Panc1 (cell line): ENCODE measurements around the gene GFRA1. TPM values are rescaled to one million over a fixed set of nuclear protein-coding genes. Genes with fewer than 3 reads are reported as not detected.

Source experiments
- ATAC-seq: fragments of 200-7000 bp; cut with Tn5 transposase; 2 replicates; pipeline ENCODE4 v1.9.1; 2020; ENCODE audit warnings: mild to moderate bottlenecking, moderate library complexity
- BruUV-seq: library from RNA; stranded (reverse); fragments of 400-500 nt; replicated peaks from 2 replicates; lab custom pipeline; 2021; lab: Mats Ljungman, UMichigan
- CTCF ChIA-PET: fragments of 300-600 bp; sonication (Branson Sonifier 250); formaldehyde crosslinking; loops from one replicate; lab custom pipeline; 2022; ENCODE audit warnings: antibody characterized with exemption; lab: Charles Lee
- POLR2A ChIA-PET: fragments of 300-600 bp; sonication (Branson Sonifier 250); formaldehyde crosslinking; loops from one replicate; lab custom pipeline; 2022; ENCODE audit warnings: antibody characterized with exemption; lab: Charles Lee
- DNase-seq: peaks from one replicate; pipeline ENCODE4 v3.0.0-alpha.2; 2010; ENCODE audit warnings: low read depth, low spot score
- H3K27ac ChIP-seq: 2 replicates; pipeline ENCODE4 v1.5.1; 2011; ENCODE audit warnings: mild to moderate bottlenecking, low read length, inconsistent platforms
- H3K27me3 ChIP-seq: fragments of 200-500 bp; sonication (Bioruptor generic); 2 replicates; pipeline ENCODE4 v1.6.0; 2014; ENCODE audit warnings: low read length, inconsistent platforms; ENCODE audit not compliant: control insufficient read depth, insufficient read depth
- H3K36me3 ChIP-seq: fragments of 200-500 bp; sonication (Bioruptor generic); 2 replicates; pipeline ENCODE4 v1.5.1; 2014; ENCODE audit warnings: inconsistent platforms, mild to moderate bottlenecking, low read length, moderate library complexity; ENCODE audit not compliant: control insufficient read depth, insufficient read depth
- H3K4me1 ChIP-seq: 2 replicates; pipeline ENCODE4 v1.5.1; 2011; ENCODE audit warnings: inconsistent platforms, mild to moderate bottlenecking, low read length, moderate library complexity; ENCODE audit not compliant: control insufficient read depth, insufficient read depth
- H3K4me3 ChIP-seq, 2 experiments: 2 replicates each; pipeline ENCODE4 v1.5.1; 2011 to 2012; ENCODE audit warnings: low read depth in 2 of 2, low read length in 2 of 2, mild to moderate bottlenecking in 2 of 2, inconsistent platforms in 1 of 2, moderate library complexity in 1 of 2
- H3K9me3 ChIP-seq: fragments of 200-500 bp; sonication (Bioruptor generic); 2 replicates; pipeline ENCODE4 v1.5.1; 2014; ENCODE audit warnings: low read depth, mild to moderate bottlenecking, inconsistent platforms, low read length, moderate library complexity; ENCODE audit not compliant: control insufficient read depth, insufficient read depth
- CTCF ChIP-seq: fragments of 450-650 bp; IDR thresholded peaks from 2 replicates; pipeline ENCODE4 v1.5.1; 2017; ENCODE audit warnings: mild to moderate bottlenecking
- POLR2AphosphoS5 ChIP-seq: IDR thresholded peaks from 2 replicates; pipeline ENCODE4 v1.6.1; 2012; ENCODE audit warnings: mild to moderate bottlenecking, low read depth, low read length, moderate library complexity
- REST ChIP-seq, 2 experiments: IDR thresholded peaks; 2 replicates each; pipeline ENCODE4 v1.6.1; 2011 to 2012; ENCODE audit warnings: low read depth in 2 of 2, control low read depth in 1 of 2, low read length in 1 of 2, mild to moderate bottlenecking in 1 of 2, moderate library complexity in 1 of 2; ENCODE audit not compliant: insufficient read depth in 1 of 2
- SIN3A ChIP-seq: IDR thresholded peaks from 2 replicates; pipeline ENCODE4 v1.6.1; 2012; ENCODE audit warnings: low read depth, mild to moderate bottlenecking, low read length, moderate library complexity, borderline replicate concordance; ENCODE audit not compliant: insufficient read depth
- TCF7L2 ChIP-seq: IDR thresholded peaks from 2 replicates; pipeline ENCODE4 v1.6.1; 2011; ENCODE audit warnings: mild to moderate bottlenecking, low read depth, low read length, inconsistent platforms
- in situ Hi-C: cut with HindIII; loops from 2 replicates; pipeline ENCODE4 v1.10.0; 2016; ENCODE audit warnings: low sequenced_read_pairs, low pct_unique_long_range_greater_than_20kb
- intact Hi-C: fragments of 100-400 bp; cut with micrococcal nuclease; formaldehyde crosslinking; loops from one replicate; pipeline ENCODE4 v1.10.0; 2022; ENCODE audit not compliant: unreplicated experiment
- total RNA-seq: library from RNA; stranded (reverse); gene quantifications from one replicate; pipeline ENCODE4 v1.2.1, GENCODE V29; 2021; ENCODE audit not compliant: unreplicated experiment

The GFRA1 gene
- total RNA-seq, 1 experiment from 2014 or later = 0.10 TPM

- ChIA-PET POLR2A (no interaction called here), CTCF (interaction anchor here (0.6 kb wide), 1 partner anchor 23 kb away, joined by 4 read pairs; no protein-coding TSS in a partner anchor)
- DNase-seq (no peak), ATAC-seq (no peak)
- Histone ChIP-seq H3K4me1 (no peaks in the 10 kb centered on the region), H3K27ac (no peak overlapping the region), H3K9me3 (no peaks in the 10 kb centered on the region; the same call in 1 of the 2 replicates), H3K36me3 (no peaks in the 10 kb centered on the region), H3K4me3 (no peak overlapping the region), H3K27me3 (no peaks in the 10 kb centered on the region)
- intact Hi-C loops (no loop called here), in situ Hi-C loops (no loop called here)
- TF ChIP-seq CTCF = no peak
- no peak for TF ChIP-seq SIN3A
- TF ChIP-seq REST (IDR thresholded peaks at IDR 0.05; ENCODE audit: insufficient read depth in 1 of 2, low read depth in 2 of 2, low read length in 1 of 2) = no peak
- no peak for TF ChIP-seq POLR2AphosphoS5
- no peak for TF ChIP-seq TCF7L2
- no TSS peak for BruUV-seq
These were observed 82.1 kb downstream of the GFRA1 start for GRCh38 chr10:116190883-116191282.

GRCh38 chr10:116186273-116186672 lies 86.7 kb downstream of the GFRA1 start:
- Histone ChIP-seq H3K27me3 (no peaks in the 10 kb centered on the region), H3K27ac (no peak overlapping the region), H3K4me3 (no peak overlapping the region), H3K9me3 (no peaks in the 10 kb centered on the region), H3K36me3 (no peaks in the 10 kb centered on the region), H3K4me1 (no peaks in the 10 kb centered on the region)
- ATAC-seq (no peak), DNase-seq (no peak)
- POLR2A ChIA-PET = no interaction called here
- CTCF ChIA-PET = no interaction called here
- TF ChIP-seq TCF7L2 (no peak), POLR2AphosphoS5 (no peak), SIN3A (no peak), CTCF (no peak), REST (IDR thresholded peaks at IDR 0.05; ENCODE audit: insufficient read depth in 1 of 2, low read depth in 2 of 2, low read length in 1 of 2) (no peak)
- in situ Hi-C loops = no loop called here
- BruUV-seq = no TSS peak
- intact Hi-C loops = no loop called here
